Testis (tissue), 2 donors: ENCODE data around the gene KCNQ1.

Experiments used
- POLR2A ChIP-seq: fragments of 450-650 bp; IDR thresholded peaks from one replicate; pipeline ENCODE4 v1.6.1; 2017; ENCODE audit warnings: antibody characterized with exemption, mild to moderate bottlenecking, moderate library complexity
- TF ChIP-seq, protein P1 (sequence below), 3 experiments: fragments of 450-650 bp in 2 of 3; fragments of 200-600 bp in 1 of 3; sonication (generic) in 1 of 3; IDR thresholded peaks; one replicate each; pipeline ENCODE4 v1.5.1; 2016 to 2019; ENCODE audit warnings: antibody characterized with exemption in 3 of 3, mild to moderate bottlenecking in 2 of 3, moderate library complexity in 1 of 3

DNA sequence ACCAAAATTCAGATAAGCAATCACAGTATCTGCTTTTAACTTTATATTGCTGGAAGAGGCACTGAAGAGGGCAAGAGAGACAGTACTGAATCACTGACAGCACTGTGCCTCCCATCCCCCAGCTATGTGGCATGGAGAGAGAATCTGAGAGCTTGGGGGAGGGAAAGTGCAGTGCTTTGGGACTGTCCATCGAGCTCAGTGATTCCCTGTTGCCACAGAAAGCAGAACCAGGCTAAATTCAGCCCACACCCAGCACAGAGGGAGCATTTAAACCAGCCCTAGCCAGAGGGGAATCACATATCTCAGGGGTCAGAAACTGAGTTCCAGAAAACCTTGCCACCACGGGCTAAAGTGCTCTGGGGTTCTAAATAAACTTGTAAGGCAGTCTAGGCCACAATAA, 44.3 kb downstream of the KCNQ1 start:
- TF ChIP-seq, protein P1, sequence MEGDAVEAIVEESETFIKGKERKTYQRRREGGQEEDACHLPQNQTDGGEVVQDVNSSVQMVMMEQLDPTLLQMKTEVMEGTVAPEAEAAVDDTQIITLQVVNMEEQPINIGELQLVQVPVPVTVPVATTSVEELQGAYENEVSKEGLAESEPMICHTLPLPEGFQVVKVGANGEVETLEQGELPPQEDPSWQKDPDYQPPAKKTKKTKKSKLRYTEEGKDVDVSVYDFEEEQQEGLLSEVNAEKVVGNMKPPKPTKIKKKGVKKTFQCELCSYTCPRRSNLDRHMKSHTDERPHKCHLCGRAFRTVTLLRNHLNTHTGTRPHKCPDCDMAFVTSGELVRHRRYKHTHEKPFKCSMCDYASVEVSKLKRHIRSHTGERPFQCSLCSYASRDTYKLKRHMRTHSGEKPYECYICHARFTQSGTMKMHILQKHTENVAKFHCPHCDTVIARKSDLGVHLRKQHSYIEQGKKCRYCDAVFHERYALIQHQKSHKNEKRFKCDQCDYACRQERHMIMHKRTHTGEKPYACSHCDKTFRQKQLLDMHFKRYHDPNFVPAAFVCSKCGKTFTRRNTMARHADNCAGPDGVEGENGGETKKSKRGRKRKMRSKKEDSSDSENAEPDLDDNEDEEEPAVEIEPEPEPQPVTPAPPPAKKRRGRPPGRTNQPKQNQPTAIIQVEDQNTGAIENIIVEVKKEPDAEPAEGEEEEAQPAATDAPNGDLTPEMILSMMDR (IDR thresholded peaks at IDR 0.05), result no peak
- no peak for TF ChIP-seq POLR2A
